Fibroblast of skin of right quadriceps (primary cell): ENCODE results near the gene MRPL37.
"Not testable (repeated sequence)": the region's sequence is repeated elsewhere in the genome, so short reads cannot be mapped to it uniquely, and the experiment has no call there.

Experiments used
- DNase-seq: peaks from one replicate; pipeline ENCODE4 v3.0.0-alpha.2; 2013

MRPL37 gene

GRCh38 chr1:54199765-54200518 is at the start of gene MRPL37, which contains the start of gene CYB5RL:
TSS of gene MRPL37 (plus strand) at chr1:54200167. CDS start at chr1:54200244, 77 bp downstream.
TSS of gene CYB5RL (minus strand) at chr1:54200030. CDS start at chr1:54195616, 4,414 bp downstream.
- DNase-seq = peak; percentile 97

GRCh38 chr1:54151013-54151412 is 49.0 kb upstream of the MRPL37 start:
- no peak for DNase-seq

GRCh38 chr1:54152696-54153095 is 47.3 kb upstream of the MRPL37 start, which contains the start of gene CDCP2:
TSS of gene CDCP2 (minus strand) at chr1:54153000. CDS start at chr1:54152922, 78 bp downstream.
- DNase-seq = no peak

GRCh38 chr1:54153535-54154439 is 46.2 kb upstream of the MRPL37 start:
- DNase-seq = peak; percentile 76

- DNase-seq = no peak
These were observed 43.8 kb upstream of the MRPL37 start for GRCh38 chr1:54156201-54156600.

GRCh38 chr1:54156986-54157385 is 43.0 kb upstream of the MRPL37 start:
- DNase-seq = no peak

GRCh38 chr1:54157401-54157800 is 42.6 kb upstream of the MRPL37 start:
- DNase-seq = no peak

- no peak for DNase-seq
These were observed 41.9 kb upstream of the MRPL37 start for GRCh38 chr1:54158071-54158470.

GRCh38 chr1:54159733-54160316 is 40.1 kb upstream of the MRPL37 start:
- DNase-seq = no peak

GRCh38 chr1:54160351-54160750 is 39.6 kb upstream of the MRPL37 start:
- no peak for DNase-seq

- DNase-seq = no peak
These were observed 38.3 kb upstream of the MRPL37 start for GRCh38 chr1:54161495-54162168.

- DNase-seq = no peak
These were observed 36.9 kb upstream of the MRPL37 start for GRCh38 chr1:54163051-54163450.

GRCh38 chr1:54163573-54163972 is 36.4 kb upstream of the MRPL37 start:
- no peak for DNase-seq

GRCh38 chr1:54165146-54165545 is 34.8 kb upstream of the MRPL37 start:
- DNase-seq = no peak

- not testable (repeated sequence) for DNase-seq
These were observed 33.6 kb upstream of the MRPL37 start for GRCh38 chr1:54166357-54166756.

GRCh38 chr1:54167422-54168139 is 32.4 kb upstream of the MRPL37 start:
- DNase-seq = peak; percentile 55

GRCh38 chr1:54168206-54168965 is 31.6 kb upstream of the MRPL37 start:
- no peak for DNase-seq

- DNase-seq = no peak
These were observed 30.9 kb upstream of the MRPL37 start for GRCh38 chr1:54169068-54169467.

GRCh38 chr1:54171016-54171415 is 29.0 kb upstream of the MRPL37 start:
- DNase-seq = no peak

- no peak for DNase-seq
These were observed 28.4 kb upstream of the MRPL37 start for GRCh38 chr1:54171606-54172005.
